HG03103 (cell line): ENCODE results near the gene FAM186B.

Experiments
- ATAC-seq: cut with Tn5 transposase; IDR thresholded peaks from one replicate; pipeline ENCODE4 v1.9.1; 2021; ENCODE audit warnings: low read depth; ENCODE audit not compliant: unreplicated experiment

The FAM186B gene

DNA sequence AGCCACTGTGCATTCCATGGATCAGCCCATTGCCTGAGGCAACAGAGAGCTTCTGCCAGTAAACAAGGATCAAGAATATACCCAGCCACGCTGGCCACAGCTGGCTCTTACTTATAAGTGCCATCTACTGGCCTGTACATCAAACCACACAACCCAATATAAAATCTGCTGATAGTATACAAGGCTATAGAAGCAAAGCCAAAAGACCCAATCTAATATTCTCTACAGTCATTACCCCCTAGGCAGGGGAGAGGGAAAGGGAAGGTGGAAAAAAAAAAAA is 4.4 kb upstream of the FAM186B start:
- no peak for ATAC-seq

DNA sequence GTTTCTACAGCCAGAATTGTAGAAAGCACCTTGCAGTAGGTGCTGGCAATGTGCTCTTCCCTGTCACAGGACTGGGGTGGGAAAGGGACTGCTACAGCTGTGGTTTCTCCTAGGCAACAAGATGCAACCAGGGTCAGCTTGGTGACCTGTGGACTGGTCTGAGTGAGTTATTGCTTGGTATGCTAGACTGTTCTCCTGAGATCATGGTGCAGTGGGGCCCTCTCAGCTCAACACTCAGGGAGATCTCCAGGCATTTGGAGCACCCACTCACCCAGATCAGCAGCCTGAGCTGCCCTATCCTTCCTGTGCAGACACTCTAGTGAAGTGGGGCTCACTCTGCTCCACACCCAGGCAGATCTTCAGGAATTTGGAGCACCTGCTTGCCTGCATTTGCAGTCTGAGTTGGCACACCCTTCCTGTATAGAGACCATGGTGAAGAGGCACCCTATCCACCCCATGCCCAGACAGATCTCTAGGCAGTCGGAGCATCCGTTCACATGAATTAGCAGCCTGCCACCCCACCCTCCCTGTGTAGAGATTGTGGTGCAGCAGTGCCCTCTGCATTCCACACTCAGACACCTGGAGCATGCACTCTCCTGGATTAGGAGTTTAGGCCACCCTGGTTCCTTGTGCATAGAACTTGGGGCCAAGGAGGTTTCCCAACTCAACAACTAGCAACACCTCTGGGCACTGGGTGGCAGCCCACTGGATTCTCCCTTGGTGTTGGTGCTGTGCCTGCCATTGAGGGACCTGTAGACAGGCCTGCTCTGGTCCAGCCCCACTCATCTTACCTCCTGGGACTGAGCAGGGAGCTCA is 3.8 kb upstream of the FAM186B start:
- no peak for ATAC-seq

DNA sequence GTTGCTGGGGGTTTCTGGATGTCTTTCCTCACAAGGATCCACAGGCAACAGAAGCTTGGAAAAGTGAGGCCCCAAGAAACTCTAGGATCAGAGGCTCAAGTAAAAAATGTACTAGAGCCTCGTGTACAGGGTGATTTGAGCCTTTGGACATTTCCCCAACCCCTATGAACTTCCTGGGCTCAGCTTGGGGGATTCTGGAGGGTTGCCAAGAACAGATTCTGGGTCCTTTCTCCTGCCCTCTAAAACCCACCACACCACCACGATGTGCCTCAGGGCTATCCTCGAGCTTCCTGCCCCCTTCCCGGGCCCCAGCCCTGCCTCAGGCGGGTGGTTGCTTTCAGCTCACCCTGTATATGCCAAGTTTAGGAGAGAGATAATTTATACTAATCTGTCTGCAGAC is 583 bp downstream of the FAM186B start:
- no peak for ATAC-seq

DNA sequence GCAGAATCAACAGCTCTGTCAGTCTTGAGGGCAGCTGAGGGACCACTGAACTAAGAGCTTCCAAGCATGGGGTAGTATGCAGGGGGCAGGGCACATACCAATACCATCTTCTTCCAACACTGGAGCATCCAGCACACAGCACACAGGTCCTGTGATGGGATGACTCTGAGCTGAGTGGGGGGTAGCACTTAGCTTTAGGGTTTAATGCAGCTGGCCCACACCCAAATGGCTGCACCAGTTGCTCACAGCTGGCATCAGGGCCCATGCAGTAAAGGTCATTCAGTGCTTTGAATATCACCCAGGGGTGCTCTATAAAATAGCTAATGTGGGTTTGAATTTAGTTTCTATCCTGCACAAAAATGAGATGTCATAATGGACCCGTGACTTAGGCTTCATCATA is 1.7 kb downstream of the FAM186B start:
- no peak for ATAC-seq

DNA sequence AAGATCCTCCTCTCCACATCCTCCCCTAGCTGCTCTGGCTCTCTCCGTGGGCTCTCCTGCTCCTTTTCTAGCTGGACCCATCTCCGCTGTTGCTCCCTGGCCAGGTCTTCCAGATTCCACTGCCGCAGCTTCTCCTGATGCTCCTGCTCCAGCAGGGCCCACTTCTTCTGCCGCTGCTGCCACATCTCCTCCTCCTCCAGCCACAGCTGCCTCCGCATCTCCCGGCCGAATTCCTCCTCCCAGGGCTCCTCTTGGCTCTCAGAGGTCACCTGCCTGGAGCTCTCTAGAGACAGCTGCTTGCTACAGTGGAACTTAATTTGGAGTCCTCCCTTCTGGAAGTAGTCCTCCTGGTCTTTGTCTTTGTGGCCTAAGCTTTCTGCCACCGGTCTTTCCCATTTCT is 5.5 kb downstream of the FAM186B start:
- ATAC-seq, result no peak

DNA sequence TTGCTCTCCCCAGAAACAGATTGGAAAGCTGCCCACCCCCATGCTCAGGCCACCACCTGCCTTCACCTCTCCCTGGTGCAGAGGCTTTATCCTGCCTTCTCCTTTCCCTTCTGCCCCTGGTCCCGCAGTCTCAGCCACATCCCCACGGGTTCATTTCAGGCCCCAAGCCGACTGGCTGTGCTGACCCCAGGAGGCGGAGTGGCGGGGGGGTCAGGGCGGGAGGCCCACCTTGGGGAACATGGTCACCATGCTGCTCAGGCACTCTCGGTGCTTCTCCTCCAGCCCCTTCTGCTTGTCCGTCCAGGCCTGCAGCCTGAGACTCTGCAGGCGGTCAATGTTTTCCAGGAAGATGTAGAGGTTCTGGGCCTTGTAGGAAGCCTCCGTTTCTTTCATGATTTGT is 6.9 kb downstream of the FAM186B start:
- no peak for ATAC-seq

DNA sequence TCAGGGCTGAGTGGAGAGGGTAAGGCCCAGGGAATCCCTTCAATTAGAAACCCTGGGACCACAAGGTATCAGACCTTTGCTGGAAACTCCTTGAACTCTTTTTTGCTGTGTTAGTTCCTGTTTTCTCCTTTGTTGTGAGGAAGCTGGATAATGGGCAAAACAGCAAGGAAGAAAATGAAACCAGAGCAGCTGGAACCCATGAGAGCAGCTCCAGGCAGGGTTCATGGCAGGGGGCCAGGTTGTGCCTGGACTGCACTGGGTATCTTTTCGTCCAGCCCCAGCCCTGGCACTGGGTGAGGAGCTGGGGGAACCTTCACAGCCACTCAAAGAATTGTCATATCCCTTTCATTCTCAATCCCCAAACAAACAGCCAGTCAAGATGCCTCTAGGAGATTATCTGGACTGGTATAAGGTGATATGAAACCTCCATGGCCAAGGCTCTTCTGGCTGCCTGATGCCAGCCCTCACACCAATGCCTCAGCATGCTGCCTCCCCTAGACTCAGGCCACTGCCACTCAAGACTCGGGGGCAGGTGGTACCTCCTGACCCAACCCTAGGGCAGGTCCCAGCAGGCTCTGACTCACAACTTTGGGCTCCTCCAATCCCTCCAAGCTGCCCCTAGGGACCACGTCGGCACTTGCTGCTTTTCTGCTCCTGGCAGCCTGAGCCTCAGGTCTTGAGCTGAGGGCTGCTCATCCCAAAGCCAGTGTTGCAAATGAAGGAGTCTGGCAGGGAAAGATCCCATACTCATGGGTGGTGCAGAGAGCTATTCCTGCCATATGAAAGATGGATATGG is 16.5 kb downstream of the FAM186B start:
- no peak for ATAC-seq

DNA sequence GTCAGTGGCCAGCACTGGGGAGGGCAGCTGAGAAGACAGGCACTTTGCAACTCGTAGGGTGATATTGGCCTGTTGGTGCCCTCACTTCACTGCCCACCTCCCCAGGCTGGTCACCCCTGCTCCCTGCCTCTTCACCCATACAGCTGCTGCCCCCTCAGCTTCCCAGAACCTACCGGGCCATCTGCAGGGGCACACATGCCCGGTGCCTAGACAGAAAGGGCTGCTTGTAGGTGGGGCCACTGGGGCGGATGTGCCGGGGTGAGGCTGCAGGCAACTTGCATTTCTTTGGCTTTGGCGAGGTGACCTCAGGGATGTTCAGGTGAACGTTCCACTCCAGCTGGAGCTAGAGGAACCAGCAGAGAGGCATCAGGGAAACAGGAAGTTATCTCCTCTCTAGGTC is 17.2 kb downstream of the FAM186B start:
- no peak for ATAC-seq

DNA sequence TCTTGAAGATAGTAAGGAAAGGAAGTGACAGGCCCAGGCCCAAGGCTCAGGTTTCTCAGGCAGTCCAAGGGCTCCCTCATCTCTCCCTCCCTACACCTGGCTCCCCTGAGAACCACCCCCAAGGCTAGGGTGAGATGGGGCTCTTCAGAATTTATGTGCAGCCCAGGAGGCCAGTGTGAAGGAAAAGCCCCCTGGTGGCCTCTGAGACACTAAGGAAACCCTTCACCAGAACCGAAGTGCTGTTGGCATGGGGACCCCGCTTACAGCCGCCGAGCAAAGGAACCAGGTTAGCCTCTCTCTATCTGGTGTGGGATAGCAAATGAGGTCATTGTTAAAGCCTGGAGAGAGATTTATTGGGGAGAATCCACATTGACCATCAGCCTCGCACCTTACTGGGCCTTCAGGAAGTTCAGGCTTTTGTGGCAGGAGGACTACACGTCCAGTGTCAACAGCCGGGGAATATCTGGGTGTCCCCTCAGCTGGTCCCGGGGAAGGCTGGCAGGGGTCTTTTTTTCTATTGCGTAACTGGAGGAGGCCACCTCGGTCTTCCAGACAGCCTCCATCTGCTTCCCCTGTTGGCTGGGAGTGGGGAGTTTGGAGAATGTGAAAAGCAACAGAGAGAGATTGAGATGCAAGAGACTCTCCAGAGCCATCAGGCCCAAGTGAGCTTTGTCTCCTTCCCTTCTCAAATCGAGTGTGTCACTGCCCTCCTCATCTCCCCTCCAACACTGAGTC is 18.1 kb downstream of the FAM186B start:
- no peak for ATAC-seq

DNA sequence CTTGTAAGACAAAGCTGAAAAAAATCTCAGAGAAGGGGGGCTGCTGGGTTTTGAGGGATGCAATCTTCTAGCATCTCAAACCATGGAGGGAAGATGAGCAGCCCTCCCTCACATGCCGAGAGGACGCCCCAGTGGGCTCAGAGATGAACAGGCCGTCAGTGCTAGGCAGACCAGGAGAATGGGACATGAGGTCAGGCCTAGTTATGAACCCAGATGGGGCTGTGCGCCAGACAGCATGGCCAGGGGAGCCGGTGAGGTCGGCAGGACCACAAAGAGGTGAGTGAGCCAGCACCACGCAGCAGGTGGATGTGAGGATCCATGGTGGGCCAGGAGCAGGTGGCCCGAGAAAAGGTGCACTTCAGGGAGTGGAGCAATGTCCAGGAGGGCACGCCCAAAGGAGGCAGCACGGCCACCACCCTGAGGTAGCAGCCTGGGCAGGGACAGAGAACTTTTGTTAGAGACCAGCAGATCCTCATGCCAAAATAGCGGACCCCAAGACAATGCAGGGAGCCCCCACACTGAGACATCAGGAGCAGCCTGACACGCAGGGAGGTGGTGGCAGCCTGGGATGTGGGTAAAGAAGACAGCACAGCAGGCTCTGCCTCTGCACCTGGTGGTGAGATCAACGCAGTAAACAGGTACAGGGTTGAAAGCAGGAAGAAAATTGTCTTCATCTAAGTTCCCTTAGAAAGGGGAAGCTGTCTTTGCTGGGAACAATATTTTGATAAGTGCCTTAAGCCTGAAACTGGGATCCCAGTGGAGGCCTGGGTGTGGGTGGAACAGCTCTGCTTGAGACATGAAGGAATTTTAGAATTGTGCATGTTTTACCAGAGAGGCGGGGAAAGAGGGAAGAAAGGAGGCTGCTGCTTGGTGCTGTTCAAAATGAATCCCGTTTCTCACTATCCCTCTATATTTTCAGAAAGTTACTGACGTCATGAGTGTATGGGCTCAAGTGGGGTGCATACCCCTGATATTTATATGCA is 19.7 kb downstream of the FAM186B start:
- ATAC-seq, result no peak

DNA sequence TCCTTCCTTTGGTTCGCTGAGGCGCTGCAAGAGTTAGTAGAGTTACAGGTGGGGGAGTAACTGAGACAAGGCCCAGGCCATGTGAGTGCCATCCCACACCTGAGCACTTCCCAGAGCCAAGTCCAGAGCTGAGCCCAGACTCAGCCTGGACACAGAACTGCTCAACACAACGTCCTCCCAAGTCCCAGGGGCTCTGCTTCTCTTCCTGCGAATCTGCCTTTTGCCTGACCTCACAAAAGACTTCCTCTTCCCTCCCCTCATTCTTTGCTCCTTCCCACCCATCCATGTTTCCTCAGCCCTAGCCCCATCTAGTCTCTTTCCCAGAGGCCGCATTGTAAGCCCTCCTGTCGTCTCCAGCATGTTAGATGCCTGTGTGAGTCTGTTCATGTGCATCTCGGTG is 20.8 kb downstream of the FAM186B start:
- ATAC-seq, result no peak

DNA sequence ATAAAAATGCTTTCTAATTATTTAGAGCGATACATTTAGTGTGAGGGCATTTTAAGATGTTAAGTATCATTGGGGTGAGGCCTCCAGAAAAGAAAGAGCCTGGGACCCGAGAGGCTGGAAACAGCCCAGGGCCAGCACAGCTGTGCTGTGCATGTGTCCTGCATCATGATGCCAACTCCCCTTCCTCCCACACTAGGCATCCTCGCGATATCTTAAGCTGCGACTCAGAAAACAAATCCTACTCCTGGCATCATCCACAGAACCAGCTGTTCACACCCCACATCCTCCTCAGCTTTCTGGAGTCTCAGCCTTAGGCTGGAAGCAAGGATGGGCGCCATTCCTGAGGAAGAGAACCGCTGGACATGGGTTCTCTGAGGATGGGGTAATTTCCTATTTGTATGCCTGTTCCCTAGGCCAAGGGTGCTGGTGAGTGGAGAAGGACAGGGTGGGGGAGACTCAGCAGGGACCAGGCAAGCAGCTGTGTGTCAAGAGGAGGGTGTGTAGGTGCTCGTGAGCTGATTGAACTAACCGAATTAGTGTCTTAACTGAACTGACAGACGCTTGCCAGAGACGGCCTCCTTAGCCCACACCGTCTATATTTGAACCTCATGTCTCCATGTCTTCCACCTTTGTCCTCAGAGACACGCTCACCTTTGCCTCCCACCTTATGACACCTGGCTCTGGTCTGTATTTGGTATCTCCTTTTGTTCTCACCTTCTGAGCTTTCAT is 21.9 kb downstream of the FAM186B start:
- ATAC-seq, result no peak

DNA sequence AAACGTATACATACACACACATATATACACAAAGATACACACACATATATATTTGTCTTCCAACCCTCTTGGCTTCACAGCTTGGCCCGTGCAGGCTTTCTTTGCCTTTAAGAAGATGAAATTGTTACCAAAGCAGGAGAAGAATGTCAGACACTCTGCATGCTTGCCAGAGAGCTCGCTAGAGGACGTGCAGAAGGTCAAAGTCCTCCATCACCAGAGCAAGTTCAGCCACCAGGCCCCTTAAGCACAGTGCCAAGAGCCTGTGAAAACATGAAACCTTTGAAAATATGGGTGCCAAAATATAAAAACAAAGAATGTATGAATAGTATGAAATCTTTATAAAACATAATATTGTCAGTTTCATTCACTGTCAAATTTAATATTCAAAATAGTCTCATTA is 22.6 kb downstream of the FAM186B start:
- ATAC-seq, result no peak

DNA sequence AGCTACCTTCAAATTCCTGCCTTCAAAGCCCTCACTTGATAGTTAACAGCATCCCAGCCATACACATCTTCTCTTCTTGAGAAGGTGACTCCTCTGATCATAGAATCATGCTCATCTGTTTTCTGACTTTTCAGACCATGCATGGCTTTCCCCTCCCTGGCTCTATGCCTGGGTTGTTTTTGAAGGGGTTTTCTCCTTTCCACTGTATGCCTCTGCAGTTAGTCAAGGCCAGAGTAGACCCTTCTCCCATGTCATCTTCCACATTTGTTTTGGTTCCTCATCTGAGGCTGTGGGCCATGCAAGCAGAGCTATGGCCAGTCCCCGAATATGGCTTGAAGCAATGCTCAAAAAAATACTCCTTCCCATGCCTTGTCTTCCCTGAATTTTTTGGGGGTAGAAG is 23.2 kb downstream of the FAM186B start:
- no peak for ATAC-seq

DNA sequence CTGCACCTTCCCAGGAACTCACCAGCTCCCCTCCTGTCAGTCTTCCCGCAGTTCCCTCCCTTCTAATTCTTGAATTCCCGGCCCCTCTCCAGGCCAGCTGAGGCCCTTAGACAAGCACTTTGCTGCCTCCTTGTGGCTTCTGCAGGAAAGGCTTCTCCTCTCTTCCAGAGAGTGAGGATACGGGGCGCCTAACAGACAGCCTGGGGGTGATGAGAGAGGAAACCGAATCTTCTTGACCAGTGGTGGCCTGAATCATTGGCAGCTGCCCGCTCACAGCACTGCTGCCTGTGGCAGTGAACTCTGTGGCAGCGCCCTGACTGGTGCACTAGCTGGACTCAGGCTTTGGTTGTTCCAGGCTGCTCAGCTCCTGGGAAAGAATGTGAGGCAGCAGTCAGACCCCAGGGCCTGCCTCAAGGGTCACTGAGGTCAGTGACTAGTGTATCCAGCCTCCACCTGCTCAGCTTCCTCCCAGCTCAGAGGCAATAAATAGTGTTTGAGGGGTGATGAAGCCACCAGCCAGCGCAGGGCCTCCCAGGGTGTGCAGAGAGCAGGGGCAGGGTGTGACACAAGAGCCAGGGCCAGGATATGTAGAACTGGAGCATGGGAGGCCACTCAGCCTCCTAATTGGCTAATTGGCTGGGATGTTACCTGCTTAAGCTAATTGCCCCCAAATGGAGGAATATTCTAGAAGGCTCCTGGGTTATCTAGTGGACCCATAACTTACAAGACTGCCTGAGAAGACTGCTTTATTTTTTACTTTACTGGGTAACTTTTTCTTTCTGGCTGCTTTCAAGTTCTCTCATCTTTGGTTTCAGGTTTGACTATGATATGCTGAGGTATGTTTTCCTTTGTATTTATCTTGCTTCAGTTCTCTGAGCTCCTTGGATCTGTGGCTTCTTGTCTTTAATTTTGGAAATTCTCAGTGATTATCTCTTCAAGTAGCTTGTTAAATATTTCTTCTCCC is 24.6 kb downstream of the FAM186B start:
- no peak for ATAC-seq

DNA sequence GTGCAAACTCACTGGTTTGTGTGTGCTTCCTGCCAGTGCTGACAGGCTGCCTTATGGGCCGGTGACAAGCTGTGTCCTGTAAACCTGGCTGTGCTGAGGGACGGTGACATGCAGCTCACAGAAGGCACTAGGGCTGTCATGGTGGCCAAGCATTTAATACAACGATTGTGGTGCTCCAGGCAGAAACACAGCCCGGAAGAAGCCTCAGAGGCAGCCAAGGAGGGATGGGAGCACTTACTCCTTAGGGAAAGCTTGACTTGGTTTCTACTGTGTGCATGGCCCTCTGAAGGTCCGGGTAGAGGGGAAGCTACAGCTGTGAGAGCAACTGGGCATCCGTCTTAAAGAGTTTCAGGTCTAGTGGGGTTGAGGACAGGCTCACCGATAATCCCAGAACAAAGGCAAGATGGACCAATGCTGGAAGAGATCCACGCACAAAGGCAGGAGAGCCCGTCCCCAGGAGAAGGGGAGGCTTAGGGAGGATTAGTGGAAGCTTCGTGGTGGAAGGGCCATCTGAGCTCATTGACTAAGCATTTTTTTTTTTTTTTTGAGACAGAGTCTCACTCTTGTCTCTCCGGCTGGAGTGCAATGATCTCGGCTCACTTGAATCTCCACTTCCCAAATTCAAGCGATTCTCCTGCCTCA is 26.8 kb downstream of the FAM186B start:
- ATAC-seq, result no peak

DNA sequence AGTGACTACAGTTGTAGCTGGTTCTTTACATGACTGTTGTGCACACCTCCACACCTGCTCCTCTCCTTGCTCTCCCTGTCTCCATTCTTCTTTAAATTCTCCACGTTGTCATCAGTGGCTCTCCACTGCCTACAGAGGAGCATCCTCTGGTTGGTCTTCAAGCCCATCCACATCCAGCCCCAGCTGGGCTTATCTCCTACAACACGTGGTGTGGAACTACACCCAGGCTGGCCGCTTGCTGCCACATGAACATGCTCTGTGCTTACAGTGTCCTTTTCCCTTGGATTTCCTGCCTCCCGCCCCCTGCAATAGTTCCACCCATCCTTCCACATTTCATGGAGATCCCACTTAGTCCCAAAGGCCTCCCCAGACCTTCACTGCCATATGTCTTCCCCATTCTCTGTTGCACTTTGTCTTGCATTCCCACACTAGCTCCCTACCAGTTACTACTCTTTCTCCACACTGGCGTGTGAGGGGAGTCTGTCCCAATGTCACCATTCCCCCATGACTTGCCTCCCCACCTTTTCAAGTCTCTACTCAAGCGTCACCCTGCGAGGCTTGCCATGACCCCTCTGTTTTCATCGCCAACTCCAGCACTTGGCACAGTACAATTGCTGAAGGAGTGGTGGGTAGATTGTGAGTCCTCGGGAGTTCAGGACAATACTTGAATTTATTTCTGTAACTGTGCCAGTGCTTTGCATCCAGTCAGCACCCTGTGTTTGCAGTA is 27.7 kb downstream of the FAM186B start:
- no peak for ATAC-seq
